AG09309 (cell line): Measurements from ENCODE around the gene C1orf232.

Experiments
- DNase-seq: peaks from one replicate; pipeline ENCODE4 v3.0.0-alpha.2; 2010; ENCODE audit warnings: low read depth
- H3K4me3 ChIP-seq: 2 replicates; pipeline ENCODE4 v1.5.1; 2011; ENCODE audit warnings: mild to moderate bottlenecking, low read depth, low read length, moderate library complexity; ENCODE audit not compliant: control insufficient read depth
- TF ChIP-seq, protein P1 (sequence below): IDR thresholded peaks from 2 replicates; pipeline ENCODE4 v1.5.1; 2011; ENCODE audit warnings: mild to moderate bottlenecking, low read depth, low read length, inconsistent platforms; ENCODE audit not compliant: insufficient read depth, control insufficient read depth; ENCODE audit errors: missing control alignments

The C1orf232 gene

DNA sequence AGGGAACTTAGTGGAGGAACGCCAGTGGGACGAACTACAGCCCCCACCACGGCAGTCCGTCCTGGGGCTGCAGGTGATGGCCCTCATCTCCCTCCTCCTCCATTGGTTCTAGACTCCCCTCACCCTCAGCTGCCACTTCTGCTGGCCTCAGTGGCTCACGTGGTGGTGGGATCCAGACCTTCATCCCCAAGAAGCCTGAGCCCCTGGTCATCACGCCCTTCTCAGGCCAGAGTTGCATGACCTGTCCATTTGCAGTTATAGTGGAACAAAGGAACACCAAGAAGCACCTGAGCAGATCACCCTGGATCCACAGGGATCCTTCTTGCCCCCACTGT, 22.8 kb downstream of the C1orf232 start:
- H3K4me3 ChIP-seq, result no peak overlapping the region
- DNase-seq, result no peak
- TF ChIP-seq, protein P1, sequence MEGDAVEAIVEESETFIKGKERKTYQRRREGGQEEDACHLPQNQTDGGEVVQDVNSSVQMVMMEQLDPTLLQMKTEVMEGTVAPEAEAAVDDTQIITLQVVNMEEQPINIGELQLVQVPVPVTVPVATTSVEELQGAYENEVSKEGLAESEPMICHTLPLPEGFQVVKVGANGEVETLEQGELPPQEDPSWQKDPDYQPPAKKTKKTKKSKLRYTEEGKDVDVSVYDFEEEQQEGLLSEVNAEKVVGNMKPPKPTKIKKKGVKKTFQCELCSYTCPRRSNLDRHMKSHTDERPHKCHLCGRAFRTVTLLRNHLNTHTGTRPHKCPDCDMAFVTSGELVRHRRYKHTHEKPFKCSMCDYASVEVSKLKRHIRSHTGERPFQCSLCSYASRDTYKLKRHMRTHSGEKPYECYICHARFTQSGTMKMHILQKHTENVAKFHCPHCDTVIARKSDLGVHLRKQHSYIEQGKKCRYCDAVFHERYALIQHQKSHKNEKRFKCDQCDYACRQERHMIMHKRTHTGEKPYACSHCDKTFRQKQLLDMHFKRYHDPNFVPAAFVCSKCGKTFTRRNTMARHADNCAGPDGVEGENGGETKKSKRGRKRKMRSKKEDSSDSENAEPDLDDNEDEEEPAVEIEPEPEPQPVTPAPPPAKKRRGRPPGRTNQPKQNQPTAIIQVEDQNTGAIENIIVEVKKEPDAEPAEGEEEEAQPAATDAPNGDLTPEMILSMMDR, result no peak

DNA sequence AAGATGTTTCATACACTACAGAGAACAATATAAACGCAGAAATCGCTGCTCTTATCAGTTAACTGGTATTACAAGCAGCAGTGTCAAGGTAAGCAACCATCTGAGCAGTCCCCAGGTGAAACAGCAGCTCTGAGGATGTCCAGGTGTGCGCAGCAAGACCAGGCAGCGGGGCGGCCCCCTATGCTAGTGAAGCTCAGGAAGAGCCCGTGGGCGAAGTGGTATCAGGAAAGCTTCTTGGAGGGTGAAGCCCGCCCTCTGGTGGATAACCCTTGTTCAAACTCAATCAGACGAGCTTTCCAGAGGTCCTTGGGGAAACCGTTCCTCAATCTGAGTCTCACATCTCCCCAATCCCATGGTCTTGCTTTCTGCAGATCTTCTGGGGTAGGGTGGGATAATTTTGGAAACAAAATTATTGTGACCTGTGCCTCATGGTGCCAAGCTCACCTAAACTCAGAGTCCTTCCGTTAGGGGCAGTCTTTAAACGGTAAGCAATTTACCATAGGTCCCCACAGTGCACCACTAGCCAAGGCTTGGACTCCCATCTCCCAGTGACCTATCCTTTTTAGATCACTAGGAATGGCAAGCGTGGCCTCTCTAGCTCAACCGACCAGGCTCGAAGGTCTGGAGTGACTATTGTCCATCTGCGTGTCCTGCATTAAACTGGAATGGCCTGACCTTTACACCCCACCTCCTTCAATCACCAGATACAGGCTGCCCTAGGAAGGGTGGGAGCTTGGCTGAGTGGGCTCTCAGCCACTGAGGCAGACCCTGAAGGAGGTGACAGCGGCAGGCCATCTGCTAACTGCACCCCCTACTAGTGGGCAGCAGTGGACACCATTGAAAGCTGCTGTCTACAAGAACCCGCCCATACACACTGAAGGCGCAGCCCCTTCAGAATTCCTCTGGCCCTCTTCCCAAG, 23.5 kb downstream of the C1orf232 start:
- TF ChIP-seq, protein P1, result peak; percentile 81
- peak; percentile 52 for DNase-seq
- H3K4me3 ChIP-seq, result no peak overlapping the region

DNA sequence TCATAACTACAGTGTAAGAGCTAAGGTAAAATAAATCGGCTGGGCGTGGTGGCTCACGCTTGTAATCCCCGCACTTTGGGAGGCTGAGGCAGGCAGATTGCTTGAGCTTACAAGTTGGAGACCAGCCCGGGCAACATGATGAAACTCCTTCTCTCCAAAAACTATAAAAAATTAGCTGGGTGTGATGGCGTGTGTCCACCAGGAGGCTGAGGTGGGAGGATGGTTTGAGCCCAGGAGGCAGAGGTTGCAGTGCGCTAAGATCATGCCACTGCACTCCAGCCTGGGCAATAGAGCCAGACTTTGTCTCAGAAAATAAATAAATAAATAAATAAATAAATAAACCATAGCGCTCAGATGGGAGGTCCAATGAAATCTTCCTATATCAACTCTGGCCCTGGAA, 26.6 kb downstream of the C1orf232 start:
- TF ChIP-seq, protein P1, result no peak
- no peak overlapping the region for H3K4me3 ChIP-seq
- no peak for DNase-seq

DNA sequence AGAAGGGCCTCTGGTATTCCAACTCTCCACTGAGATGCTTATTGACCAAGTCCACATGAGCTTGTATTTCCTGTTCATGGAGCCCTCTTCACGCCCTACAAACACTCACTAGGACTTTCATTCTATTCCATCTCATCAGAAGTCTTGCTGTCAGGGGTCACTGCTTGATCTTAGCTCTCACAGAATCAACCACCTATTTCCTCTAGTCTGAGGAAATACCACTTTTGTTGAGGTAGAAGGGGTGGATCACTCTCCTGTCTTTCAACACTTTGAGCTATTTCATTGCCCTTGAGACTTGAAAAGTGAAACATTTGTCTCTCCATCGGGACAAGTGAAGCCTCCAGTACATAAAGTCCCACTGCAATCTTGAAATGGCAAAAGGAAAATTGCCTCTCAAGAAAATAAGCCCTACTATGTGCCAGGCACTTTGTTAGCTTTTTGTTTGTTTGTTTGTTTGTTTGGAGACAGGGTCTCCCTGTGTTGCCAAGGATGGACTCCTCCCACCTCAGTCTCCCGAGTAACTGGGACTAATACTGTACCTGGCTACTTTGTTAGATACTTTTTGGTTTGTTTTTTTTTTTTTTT, 29.7 kb downstream of the C1orf232 start:
- DNase-seq, result no peak
- no peak overlapping the region for H3K4me3 ChIP-seq
- TF ChIP-seq, protein P1, result no peak

DNA sequence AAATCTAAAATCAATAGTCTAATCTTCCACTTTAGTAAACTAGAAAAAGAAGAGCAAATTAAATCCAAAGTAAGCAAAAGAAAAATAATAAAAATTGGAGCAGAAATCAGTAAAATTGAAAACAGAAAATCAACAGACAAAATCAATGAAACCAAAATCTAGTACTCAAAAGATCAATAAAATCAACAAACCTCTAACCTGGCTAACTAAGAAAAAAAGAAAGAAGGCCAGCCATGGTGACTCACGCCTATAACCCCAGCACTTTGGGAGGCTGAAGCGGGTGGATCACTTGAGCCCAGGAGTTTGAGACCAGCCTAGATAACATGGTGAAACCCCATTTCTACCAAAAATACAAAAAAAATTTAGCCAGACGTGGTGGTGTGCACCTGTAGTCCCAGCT, 34.3 kb downstream of the C1orf232 start:
- DNase-seq, result no peak
- TF ChIP-seq, protein P1, result no peak
- no peak overlapping the region for H3K4me3 ChIP-seq

DNA sequence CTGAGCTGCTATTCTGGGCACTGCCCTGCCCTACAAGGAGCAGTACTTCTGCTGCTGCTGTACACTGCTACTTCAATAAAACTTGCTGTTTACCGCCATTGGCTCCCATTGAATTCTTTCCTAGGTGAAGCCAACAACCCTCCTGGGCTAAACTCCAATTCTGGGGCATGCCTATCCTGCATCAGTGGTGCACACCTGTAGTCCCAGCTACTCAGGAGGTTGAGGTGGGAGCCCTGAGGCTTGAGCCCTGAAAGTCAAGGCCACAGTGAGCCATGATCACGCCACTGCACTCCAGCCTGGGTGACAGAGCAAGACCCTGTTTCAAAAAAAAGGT, 36.0 kb downstream of the C1orf232 start:
- no peak overlapping the region for H3K4me3 ChIP-seq
- no peak for DNase-seq
- TF ChIP-seq, protein P1, result no peak
